ENCODE measurements around the gene MSTN.

DNA sequence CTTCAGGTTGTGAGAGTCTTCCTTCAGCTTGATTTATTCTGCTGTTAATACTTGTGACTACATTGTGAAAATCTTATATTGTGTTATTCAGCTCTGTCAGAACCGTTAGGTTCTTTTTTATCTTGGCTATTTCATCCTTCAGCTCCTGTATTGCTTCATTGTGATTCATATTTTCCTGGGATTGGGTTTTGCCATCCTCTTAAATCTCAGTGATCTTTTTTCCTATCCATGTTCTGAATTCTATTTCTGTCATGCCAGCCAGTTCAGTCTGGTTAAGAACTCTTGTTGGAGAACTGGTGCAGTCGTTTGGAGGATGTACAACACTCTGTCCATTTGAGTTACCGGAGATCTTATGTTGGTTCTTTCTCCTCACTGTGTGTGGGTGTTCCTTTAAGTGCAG, 19.1 kb downstream of the MSTN start:
- TF ChIP-seq, protein P1, sequence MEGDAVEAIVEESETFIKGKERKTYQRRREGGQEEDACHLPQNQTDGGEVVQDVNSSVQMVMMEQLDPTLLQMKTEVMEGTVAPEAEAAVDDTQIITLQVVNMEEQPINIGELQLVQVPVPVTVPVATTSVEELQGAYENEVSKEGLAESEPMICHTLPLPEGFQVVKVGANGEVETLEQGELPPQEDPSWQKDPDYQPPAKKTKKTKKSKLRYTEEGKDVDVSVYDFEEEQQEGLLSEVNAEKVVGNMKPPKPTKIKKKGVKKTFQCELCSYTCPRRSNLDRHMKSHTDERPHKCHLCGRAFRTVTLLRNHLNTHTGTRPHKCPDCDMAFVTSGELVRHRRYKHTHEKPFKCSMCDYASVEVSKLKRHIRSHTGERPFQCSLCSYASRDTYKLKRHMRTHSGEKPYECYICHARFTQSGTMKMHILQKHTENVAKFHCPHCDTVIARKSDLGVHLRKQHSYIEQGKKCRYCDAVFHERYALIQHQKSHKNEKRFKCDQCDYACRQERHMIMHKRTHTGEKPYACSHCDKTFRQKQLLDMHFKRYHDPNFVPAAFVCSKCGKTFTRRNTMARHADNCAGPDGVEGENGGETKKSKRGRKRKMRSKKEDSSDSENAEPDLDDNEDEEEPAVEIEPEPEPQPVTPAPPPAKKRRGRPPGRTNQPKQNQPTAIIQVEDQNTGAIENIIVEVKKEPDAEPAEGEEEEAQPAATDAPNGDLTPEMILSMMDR (IDR thresholded peaks at IDR 0.05; ENCODE audit: poor library complexity, severe bottlenecking), result no peak
- TF ChIP-seq RAD21 (conservative IDR thresholded peaks at IDR 0.05) (no peak), POLR2AphosphoS5 (IDR thresholded peaks at IDR 0.05) (no peak), EZH2 (IDR thresholded peaks at IDR 0.05; ENCODE audit: borderline replicate concordance, insufficient read depth, low read length, poor library complexity, severe bottlenecking) (no peak)

Data from neural cell (in vitro differentiated cells).